ENCODE data around the gene ADGRA3.

DNA sequence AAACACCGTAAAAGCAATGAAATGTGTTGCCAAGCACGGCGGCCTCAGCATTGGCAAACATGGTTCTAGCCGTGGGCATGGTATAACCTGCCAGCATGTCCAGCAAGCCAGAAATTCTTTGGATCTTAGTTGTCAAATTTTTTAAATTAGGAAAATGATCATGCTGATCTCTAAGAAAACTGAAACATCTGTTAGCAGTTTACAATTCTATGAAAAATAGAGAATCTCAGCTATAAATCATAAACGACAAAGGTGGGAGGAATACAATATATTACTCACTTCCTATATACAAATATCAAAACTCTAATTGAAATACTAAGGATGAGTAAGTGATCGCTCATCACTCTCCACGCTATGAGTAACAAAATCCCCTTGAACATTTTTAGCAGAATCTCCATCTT is 130.3 kb downstream of the ADGRA3 start:
- TF ChIP-seq, protein P1, sequence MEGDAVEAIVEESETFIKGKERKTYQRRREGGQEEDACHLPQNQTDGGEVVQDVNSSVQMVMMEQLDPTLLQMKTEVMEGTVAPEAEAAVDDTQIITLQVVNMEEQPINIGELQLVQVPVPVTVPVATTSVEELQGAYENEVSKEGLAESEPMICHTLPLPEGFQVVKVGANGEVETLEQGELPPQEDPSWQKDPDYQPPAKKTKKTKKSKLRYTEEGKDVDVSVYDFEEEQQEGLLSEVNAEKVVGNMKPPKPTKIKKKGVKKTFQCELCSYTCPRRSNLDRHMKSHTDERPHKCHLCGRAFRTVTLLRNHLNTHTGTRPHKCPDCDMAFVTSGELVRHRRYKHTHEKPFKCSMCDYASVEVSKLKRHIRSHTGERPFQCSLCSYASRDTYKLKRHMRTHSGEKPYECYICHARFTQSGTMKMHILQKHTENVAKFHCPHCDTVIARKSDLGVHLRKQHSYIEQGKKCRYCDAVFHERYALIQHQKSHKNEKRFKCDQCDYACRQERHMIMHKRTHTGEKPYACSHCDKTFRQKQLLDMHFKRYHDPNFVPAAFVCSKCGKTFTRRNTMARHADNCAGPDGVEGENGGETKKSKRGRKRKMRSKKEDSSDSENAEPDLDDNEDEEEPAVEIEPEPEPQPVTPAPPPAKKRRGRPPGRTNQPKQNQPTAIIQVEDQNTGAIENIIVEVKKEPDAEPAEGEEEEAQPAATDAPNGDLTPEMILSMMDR (IDR thresholded peaks at IDR 0.05): no peak
- TF ChIP-seq POLR2A (IDR thresholded peaks at IDR 0.05) (no peak), POLR2AphosphoS5 (IDR thresholded peaks at IDR 0.05) (no peak), EP300 (IDR thresholded peaks at IDR 0.05) (no peak)
